ENCODE results near the gene ANTXR1.
"Not testable (repeated sequence)": the region's sequence is repeated elsewhere in the genome, so short reads cannot be mapped to it uniquely, and the experiment has no call there.

Gene ANTXR1

DNA sequence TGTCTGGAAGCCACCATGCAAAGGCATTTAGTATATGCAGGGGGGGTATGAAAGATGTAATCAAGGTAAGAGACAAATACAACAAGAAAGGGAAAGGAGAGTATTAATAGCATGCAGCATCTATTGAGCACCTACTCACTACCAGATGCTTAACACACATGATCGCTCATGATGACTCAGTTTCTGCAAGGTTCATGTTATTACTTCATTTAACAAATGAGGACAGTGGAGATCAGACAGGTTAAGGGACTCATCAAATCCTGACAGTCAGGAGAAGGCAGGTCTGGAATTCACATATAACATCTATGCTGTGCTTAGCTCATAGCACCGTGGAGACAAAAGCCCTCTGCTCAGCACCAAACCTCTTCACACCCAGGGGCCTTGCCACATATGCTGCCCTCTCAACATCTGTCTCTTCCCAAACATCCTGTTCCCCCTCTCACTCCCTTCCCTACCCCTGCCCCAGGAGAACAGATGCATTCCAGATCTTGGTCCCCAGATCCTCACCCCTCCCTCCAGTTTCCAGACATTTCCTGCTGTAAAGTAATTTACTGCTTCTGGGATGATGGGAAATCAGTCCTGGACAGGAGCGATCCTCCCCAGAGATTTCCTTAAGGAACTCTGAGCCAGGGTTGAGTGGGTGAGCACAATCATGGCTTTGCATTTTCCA lies 155.3 kb downstream of the ANTXR1 start:
- no peak for DNase-seq

DNA sequence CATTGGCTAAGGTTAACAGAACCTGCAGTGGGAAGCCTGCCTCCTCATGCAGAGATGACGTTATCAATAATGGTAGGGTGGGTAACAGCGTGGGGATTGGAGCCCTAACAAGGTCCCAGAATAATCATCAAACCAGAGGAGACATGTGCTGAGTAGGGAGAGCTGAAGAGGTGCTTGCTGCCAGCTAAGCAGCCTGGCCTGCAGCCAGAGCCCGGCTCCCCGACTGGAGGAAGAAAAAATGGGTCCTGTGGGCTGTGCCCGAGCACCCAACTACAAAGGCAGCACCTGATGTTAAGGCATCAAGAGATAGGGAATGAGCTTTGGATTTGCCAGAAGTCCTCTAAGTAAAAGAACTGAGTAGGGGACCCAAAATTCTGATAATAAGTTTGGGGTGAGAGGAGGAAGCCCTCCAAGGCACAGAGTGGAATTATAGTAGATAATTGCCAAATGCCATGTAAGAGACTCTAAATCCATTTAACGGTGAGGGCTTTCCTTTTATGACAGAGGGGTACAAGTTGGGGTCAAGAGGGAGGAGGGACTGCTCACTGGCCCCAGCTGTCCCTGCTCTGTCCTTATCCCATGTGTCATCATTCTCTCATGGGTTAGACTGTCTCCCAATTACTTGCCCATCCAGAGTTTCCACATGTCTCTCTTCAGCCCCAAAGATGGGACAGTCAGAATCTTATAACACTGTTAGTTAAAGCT lies 156.1 kb downstream of the ANTXR1 start:
- no peak for DNase-seq

DNA sequence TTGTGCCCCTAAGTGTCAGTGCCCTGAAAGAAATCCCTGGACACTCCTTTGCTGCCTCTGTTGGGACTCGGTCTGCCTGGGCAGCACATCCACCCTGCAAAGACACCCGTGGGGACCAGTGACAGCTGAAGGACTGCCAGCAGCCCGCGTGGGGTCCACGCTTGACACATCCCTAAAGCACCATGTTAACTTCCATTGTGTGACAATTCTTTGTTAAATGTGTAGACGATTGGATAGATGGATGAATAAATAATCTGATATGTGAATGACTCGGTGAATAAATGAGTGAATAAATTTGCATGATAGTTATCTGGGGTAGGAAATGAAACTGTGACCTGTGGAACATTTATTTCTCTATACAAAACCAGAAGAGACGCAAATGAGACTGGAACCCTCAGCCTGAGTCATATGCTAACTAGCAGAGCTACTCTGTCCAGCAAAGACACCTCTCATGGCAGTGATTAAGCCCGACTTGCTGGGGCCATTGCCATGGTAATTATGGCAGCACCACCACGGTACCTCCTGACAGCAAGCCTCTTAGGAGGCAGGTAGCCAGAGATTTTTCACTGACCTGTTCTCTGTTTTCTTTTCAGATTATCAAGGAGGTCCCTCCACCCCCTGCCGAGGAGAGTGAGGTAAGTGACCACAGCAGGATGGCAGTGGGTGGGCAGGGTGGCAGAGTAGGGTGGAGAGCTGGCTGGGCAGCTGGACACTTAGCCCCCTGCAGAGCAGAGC lies 156.8 kb downstream of the ANTXR1 start:
- DNase-seq: no peak

DNA sequence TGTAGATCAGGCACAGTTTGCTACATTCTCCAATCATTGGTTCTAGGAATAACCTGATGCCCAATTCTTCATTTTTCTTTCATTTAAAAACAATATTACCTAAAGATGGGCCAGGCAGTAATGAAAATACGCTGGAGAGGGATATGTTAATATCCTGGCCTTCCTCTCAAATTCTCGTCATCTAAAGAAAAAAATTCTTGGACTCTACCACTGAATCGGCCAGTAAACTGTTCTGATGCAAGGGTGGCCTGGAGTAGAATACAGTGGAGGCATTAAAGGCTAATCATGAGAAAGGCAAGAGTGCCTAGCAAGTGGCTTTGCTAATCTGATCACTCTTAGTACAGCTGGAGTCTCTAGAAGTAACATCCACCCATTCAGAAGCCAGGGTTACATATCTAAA lies 157.7 kb downstream of the ANTXR1 start:
- DNase-seq: no peak

DNA sequence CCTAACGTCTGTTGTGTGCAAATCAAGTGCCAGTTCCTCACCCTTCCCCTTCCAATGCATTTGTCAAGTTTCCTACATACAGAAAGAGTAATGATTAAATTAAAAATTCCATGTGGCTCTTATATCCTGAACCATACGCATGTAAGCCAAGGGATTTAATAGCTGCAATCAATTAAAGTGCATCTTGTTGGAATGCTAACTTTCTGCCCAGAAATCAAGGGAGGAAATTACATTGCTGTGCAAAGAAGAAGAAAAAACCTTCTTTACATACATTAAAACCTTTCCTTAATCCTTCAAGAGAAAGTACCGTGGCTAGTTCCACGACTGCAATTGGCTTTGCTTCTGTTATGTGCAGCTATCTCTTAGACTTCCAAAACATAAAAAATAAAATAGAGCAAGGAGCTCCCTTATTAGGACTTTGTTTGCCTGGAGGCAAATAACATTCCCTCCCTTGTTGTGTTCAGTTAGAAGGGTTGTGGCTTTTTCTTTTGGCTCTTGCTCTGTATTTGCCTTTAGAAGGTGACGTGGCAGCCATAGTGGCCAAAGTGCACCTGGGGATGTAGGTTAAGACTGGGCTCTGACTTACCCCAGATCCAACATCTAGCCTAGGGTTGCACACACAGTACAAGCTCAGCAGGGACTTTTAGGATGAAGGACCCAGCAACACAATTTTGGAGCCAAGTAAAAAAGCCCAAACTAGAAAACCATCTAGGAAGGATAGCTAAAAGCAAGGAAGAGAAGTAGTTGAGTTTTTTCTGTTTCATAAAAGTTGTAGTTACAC lies 158.3 kb downstream of the ANTXR1 start:
- no peak for DNase-seq

DNA sequence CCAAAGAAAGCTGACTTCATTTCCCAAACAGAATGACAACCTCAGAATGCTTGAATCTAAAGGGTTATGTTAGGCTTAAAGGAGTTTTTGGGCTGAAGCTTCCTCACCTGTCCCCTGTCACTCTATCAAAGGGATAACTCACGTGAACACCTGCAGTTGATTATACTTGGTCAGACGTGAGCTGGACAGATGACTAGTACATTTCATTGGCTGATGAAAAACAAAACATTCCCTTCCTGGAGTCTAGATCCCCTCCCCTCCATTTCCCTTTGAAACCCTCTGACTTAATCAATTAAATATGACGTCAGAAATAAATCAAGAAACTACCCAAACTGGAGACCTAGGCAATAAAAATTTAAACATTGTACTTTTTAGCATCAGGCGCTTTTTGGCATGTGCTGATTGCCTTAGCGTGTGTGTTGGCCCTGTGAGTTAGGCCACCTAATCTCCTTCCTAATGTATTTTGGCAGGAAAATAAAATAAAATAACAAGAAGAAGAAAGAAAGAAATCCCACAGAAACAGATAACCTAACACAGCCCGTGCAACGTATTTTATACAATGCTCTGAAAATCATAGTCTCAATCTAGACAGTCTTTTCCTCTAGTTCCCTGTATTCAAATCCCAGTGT lies 159.0 kb downstream of the ANTXR1 start:
- no peak for DNase-seq

DNA sequence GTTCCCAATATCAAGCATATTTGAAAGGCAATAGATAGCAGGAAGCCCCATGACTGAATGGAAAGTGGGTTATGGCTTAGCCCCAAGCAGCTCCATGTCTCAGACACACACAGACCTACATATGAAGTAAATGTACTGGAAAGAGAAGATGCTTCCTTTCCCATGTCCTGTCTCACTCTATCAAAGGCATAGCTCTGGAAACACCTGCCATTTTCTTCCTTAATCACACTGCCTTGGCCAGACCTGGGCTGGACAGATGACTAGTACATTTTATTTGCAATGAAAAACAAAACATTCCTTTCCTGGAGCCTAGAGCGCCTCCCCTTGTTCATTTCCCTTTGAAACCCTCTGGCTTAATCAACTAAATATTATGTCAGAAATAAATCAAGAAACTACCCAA lies 160.7 kb downstream of the ANTXR1 start:
- no peak for DNase-seq

DNA sequence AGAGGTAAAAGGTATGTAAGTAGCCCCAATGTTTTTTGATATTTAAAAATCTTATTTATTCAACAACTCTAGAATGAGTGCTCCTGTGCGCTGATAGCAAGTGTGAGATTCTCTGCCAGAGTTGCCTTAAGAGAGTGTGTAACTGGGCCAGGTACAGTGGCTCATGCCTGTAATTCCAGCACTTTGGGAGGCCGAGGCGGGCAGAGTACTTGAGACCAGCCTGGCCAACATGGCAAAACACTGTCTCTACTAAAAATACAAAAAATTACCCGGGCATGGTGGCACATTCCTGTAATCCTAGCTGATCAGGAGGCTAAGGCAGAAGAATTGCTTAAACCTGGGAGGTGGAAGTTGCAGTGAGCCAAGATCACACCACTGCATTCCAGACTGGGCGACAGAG lies 161.2 kb downstream of the ANTXR1 start:
- DNase-seq: not testable (repeated sequence)

DNA sequence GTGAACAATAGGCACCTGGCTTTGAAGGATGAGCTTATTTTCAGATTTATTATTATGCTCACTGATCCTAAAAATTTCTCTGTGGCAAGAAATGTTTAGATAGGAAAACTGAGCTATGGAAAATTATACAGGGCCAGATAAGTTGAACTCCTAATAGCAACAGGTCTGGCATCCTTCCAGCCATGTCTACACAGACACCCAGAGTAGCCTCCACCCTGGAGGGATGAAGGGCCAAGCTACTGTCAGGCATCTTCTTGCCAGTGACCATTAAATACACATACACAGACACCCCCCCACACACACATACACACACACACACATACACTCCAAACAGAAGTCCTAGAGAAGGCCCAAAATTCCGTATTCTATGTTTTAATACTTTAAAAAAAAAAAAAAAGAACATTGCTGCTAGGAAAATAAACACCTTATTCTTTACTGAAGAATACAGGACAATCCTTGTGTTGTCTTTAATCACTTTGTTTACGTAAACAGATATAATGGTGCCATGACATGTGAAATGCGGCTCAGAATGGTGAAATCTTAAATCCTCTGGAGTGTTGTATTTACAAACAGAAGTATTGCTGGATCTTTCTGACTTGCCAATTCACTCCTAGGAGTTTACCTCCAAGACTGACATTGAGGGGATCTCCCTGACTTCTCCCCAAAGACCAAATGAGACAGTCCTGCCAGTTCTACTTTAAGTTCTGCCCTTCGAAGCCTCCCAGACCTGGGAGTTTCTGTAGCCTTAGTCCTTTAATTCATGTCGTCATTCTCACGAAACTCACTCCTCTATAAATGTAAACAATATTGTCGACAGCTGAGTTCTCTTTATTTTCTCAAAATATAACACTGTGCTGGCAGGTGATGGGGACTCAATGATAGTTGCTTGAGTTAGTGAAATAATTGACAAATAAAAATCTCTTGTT lies 163.1 kb downstream of the ANTXR1 start:
- no peak for DNase-seq

DNA sequence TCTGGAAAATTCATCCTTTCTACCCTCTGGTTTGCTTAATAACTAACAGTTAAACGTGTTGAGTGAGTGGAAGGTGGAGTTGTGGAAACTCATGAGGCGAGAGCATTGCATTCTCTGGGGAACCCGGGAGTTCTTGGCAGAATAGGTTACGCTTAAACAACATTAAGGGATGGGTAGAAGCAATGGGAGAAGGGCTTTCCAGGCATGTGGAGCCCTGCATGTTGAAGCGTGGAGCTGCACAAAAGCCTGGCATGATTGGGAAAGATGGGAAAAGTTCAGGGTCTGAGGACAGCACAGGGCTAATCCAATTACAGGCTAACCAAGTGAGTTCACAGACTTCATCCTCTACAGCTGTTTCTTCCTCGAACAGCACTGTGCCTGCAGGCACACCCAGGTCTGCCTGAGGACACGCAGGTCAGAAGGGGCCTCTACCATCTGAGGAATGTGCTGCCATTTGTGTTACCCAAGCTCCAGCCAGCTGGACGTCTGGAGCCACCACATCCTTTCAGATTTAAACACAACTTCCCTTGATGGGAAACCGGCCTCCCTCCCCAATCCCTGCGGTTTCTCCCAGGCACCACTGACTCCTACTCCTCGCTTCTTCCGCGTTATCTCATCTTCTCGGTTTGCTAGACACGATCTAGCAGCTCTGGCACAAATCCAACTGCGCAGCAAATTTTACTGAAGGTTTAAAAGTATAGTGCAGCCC lies 164.2 kb downstream of the ANTXR1 start:
- no peak for DNase-seq

DNA sequence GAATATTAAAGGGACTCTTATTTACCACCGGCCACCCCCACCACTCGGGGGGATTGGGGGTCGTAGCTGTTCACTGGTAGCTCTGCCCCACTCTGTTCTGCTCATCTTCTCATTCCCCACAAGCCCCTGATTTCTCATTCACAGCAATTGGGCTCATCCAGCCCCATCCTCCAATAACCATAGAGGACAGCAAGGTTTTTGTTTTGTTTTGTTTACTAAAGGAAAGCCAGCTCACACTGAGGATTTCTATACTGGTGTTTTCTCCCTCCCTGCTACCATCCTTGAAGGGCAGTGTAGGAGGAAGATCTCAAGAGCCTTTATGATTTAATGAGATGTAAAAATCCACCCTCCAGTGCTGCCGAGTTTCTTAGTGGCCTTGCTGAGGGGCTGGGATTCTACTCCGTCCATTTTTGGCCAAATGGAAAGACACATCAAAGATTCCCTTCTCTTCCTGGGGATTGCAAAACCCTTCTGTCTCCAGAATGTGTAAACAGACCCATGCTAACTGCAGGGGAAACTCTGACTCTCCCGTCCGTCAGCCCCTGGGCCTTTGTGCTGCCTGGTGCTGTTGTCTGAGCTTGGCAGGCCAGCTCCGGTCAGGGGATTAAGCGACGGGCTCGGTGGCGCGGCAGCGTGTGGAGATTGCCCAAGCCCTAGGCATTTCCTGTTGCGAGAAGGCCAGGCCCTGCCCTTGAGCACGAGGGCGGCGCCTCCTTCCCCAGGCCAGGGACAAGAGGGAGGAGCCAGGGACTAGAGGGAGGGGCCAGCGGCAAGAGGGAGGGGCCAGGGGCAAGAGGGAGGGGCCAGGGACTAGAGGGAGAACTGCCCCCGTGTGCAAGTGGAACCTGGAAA lies 165.0 kb downstream of the ANTXR1 start:
- DNase-seq: no peak

DNA sequence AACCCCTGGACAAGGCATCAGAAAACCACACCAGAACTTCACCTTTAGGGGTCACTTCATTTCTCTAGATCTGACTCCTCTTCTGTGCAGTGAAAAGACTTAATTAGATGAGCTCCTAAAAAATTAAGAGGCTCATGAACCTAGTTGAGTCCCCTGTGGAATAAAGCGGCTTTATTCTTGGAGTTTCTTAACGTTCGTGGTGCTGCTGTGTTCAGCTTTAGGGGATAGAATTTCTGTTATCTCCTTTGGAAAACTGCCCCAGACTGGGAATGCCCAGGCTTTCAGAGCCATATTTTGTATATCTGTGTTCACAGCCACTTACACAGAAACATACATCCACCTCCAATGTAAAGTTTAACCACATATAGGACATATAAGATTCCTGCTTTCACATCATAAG lies 165.8 kb downstream of the ANTXR1 start:
- no peak for DNase-seq

DNA sequence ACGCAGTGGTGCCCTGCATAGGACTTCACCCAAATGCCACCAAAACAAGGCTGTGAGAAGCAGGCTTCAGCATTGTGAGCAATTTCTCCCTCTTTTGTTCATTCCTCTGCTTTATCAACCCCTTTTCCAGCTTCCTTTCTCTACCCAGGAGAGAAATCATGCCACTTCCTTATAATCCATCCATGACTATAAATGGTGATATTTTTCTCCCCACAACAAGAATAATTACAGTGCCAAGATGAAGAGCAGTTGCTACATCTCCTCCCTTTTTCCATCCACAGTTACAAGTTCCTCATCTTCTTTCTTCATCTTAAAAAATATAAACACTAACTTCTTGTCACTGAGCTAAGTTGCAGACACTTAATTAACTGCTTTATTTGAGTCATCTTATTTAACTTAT lies 167.2 kb downstream of the ANTXR1 start:
- DNase-seq: no peak

DNA sequence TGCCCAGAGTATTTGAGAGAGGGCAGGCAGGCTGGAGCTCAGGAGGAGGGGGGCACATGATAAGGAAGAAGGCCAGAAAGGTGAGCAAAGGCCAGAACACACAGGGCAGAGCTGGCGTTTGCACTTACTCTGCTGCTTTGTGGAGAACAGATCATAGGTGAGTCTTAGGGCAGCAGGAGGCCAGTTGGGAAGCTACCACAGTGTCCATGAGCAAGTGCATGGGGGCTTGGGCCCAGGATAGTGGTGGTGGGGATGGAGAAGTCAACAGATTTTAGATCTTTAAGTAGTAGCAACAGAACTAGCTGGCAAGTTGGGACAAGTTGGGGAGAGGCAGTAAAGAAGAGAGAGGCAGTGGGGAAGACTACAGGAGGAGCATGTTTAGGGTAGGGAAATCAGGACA lies 168.0 kb downstream of the ANTXR1 start:
- no peak for DNase-seq

DNA sequence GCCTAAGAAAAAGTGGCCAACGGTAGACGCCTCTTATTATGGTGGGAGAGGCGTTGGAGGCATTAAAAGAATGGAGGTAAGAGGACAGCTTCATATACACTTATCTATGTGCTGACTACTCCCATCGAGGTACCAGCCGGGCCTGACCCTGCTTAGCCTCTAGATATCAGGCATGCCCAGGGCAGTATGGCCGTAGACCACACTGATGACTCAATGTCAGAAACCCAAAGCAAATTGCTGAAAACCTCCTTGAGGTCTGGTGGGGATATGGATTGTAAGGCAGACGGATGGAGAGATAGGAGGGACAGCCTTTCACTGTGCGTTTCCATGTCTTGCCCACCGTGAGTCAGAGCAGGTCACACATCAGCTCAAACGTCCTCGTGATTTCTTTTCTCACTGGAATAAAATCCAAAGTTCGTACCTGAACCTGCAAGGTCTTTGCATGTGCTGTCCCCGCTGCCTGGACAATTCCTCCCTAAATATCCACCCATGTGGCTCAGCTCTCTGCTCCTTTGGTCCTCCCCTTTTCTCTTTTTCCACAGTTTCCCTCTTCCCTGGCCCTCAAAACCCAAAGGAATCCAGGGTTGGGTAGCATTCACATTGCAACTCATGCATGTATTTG lies 168.9 kb downstream of the ANTXR1 start:
- DNase-seq: no peak

DNA sequence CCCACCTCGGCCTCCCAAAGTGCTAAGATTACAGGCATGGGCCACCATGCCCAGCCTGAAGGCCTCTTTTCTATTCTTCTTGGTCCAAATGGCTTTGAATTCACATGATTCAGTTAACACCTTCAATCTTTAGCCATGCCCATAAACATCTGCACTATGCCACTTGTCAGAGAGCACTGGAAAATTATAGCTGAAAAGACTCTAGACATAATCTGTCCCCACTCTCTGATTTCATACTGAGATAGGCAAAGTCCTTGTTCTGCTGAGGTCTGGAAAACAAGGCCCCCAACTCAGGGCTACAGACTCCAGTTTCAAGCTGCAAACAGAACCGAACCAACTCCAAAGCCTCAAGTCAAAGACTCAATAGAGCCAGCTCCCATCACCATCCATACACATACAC lies 170.7 kb downstream of the ANTXR1 start:
- DNase-seq: no peak

DNA sequence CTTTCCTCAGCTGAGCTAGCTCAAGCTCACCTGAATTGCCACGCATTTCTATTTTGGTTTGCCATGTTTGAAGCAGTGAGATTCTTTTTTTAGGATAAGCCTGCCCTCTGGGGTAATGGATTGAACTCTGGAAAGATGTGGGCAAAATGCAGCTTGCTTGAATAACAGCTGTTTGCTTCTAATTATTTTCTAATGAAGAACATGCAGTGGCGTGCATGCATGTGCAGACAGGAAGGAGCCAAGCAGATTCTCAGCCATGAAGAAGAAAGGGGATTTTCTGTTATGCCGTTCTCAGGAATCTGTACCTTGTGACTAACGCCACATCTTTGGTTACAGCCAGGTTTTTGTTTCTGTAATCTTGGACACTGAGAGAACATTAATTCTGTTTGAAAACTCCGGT lies 171.2 kb downstream of the ANTXR1 start:
- no peak for DNase-seq

DNA sequence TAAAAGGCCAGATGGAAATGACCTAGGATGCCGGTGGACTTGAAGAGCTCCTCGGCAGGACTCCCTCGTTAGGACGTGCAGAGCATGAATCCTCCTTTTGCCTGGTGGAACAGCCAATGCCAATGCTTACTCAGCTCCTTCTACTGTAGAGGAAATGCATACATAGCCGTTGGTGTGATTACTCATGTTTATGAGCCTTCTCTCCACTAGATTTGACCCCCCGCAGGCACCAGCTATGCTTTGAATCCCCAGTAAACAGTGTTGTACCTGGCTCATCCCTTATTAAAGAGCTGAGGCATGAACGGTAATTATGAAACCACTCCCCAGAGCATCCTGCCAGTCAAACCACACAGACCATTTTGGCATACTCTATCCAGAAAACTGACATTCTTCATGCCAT lies 172.8 kb downstream of the ANTXR1 start:
- no peak for DNase-seq

DNA sequence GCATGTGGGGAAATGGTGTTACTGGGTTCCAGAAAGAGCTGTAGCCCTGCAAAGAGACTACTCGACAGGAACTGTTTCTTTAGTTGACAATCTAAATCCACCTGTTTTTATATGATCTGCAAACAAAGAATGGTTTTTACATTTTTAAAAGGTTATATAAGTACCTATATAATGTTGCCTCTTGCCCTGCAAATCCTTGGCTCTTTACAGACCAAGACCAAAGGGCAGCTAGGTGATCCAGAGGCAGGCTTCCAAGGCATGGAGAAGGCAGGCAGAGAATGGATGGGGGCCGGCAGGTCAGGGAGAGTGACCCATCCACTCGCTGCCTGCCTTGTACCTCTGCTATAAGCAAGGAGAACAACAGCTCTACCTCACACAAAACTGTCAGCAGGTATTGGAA lies 173.6 kb downstream of the ANTXR1 start:
- DNase-seq: no peak
